Measurements from ENCODE around the gene SLC7A8.

DNA sequence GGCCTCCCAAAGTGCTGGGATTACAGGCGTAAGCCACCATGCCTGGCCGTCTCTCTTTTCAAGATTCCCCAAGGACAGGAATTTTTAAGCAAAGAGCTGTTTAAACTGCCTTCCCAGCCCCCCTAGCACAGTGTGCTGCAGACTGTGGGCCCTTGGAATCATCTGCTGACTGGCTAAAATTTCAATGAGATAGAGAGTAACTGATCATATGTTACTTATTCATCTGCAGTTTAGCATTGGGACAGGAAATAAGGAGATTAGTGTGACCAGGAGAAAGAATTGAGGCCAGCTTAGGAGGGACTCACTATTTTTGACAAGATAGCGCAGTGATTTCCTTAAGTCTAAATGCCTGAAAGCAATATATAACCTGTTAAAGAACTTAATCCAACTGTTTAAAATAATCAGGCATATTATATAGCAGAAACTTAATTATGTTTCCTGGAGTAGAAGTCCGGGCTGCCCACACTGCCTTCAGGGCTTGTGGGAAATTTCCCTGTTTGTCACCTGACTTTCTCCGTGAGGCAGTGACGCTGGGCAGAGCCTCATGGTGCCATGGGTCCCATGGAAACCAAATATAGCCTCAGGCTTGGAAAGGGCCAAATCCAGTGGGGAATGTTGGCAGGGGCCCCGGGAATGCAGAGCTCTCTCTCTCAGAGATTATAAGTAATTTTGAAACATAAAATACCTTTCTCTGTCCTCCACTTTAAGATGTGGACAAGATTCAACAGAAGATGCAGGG lies 41.6 kb downstream of the SLC7A8 start:
- TF ChIP-seq POLR2A (IDR thresholded peaks at IDR 0.05) (no peak), CTCF (IDR thresholded peaks at IDR 0.05) (no peak)

Data from lower leg skin (tissue), 3 donors.